SW480 (cell line): ENCODE measurements around the gene APC.
A peak's percentile ranks its signal among the peaks of the same experiment; 100 is the strongest.

Source experiments
- DNase-seq: peaks from one replicate; pipeline ENCODE4 v3.0.0-alpha.2; 2016; ENCODE audit warnings: low spot score

APC gene

GRCh38 chr5:112737463-112738190 is at the start of gene APC:
Gene APC (plus strand): TSS chr5:112737885. CDS start chr5:112754891, 17,006 bp downstream.
- DNase-seq: peak; percentile 91

DNA sequence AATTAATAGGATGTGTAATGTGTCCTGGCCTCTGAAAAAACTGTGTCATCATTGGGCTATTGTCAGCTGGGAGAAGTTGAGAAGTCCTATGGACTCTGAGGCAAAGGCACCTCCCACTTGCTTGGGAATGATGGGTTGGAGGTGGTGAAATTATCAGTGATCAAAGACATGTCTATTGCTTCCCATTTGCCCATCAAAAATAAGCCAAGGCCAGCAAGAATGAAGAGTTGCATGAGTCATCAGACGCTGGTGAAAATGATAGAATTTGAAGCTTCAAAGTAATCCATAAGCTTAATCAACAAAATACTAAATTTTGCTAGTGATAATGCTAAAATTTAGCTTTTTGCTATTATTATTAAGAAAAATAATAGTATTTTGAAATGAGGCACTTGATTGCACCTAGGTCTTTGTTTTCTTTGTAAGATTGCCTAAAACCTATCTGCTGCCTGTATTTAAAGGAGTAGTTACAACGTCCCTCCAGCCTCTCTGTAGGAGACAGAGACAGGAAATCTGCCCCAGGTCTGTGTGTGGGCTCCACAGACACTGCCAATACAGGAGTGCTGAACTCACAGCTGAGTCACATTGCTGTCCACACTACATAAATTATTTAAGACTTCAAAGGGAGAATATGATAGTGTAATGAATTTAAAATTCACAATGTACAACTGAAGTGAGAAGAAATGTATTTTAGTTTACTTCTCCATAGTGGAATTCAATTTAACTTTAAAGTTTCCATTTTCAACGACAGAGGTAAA is 48.4 kb upstream of the APC start:
- DNase-seq: peak; percentile 64

DNA sequence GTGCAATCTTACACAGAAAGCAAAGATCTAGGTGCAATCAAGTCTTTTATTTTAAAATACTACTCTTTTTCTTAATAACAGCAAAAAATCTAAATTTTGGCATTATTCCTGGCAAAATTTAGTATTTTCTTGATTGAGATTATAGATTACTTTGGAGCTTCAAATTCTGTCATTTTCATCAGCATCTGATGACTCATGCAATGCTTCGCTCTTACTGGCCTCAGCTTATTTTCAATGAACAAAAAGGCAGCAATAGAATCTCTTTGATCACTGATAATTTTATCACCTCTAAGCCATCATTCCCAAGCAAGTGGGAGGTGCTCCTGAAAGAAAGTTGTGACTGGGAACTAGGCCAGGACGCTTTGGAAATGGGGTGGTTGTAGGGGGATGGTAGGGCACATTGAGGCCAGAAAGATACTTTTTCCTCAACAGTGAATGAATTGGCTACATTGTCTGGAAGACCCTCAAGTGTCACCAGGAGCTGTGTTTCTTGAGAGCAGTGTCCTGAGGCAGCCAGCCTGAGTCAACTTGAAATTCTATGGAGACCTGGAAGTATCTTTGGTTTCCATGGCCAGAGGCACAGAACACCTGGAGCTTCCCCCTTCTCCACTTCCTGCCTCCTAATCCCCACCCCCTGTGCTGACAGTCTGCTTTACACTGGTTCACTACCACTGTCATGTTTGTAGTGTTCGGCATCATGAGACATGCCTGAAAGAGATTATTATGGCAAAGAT is 46.9 kb upstream of the APC start:
- DNase-seq: no peak

DNA sequence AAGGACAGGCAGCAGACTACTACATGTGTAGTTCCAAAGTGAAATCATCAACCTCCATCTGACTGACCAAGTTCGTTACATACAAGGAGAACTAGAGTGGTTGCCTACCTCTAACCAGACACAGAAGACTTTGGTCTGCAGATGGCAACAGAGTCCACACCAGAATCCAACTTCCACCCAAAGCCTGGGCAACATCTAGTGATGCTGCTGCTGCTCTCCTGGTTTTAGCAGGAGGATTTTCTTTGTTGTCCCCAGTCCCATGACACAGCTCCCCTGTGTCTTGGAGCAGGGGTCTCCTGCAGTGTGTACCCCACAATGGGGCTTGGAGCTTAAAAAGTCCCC is 46.4 kb upstream of the APC start:
- DNase-seq: no peak

- peak; percentile 58 for DNase-seq
These were observed 45.9 kb upstream of the APC start for GRCh38 chr5:112691758-112692157.

DNA sequence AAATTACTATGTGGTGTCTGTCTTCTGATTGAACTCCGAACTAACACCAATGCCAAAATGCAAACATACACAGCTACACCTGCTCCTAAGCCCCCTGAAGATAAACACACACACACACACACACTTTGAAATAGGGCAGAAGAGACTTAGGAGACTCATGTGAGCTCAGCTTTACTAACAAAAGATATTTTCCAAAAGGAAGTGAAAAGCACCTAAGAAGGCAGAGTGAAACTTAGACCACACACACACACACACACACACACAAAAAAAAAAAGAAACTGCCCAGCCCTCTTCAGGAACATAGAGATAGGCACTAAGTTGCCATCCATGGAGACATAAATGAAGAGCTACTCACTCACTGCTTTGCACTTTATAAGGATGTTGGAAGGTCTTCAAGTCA is 45.2 kb upstream of the APC start:
- no peak for DNase-seq

- DNase-seq: no peak
These were observed 44.4 kb upstream of the APC start for GRCh38 chr5:112693301-112693700.

- peak; percentile 62 for DNase-seq
These were observed 42.6 kb upstream of the APC start for GRCh38 chr5:112694853-112695709.

DNA sequence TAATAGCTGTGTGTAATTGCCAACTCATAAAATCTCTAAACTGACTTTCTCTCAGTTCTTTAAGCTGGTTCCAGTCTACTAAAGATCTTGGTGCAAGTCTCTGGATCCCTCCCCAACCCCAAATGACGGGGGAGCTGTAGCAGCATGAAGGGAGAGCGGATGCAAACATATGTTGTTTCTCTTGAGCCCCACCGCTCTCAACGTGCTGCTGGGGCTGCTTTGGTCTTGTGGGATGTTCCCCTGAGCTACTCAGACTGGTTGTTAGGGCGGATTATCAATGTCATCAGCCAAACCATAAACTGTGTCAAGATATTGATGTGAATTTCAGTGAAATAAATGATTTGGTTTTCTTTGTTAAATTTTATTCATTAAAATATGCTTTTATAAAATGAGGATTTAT is 40.9 kb upstream of the APC start:
- no peak for DNase-seq

GRCh38 chr5:112697322-112697721 is 40.4 kb upstream of the APC start:
- DNase-seq: no peak

GRCh38 chr5:112697833-112698232 is 39.9 kb upstream of the APC start:
- DNase-seq: no peak

- no peak for DNase-seq
These were observed 33.5 kb upstream of the APC start for GRCh38 chr5:112703866-112704820.

DNA sequence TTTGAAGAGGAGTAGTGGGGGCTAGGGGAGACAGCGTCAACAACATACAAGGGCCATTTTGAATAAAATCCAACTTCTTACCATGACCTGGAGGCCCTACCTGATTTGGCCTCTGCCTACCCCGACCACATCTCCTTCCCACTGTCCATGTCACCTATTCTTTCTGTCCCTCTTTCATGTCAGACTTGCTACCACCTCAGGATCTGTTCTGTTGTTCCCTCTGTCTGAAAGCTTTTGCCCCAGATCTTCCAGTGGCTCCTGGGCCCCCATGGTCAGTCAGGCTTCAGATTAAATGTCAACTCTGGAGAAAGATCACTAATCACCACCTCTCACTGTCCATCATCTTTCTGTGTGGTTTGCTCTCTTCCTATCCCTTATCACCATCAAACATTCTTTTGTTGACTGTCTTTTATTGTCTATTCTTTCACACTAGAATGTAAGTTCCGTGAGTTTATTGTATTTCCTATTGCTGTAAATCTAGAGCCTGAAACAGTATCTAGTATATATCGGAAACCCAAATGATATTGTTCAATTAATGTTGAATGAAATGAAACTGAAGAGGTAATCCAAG is 31.2 kb upstream of the APC start:
- DNase-seq: no peak

DNA sequence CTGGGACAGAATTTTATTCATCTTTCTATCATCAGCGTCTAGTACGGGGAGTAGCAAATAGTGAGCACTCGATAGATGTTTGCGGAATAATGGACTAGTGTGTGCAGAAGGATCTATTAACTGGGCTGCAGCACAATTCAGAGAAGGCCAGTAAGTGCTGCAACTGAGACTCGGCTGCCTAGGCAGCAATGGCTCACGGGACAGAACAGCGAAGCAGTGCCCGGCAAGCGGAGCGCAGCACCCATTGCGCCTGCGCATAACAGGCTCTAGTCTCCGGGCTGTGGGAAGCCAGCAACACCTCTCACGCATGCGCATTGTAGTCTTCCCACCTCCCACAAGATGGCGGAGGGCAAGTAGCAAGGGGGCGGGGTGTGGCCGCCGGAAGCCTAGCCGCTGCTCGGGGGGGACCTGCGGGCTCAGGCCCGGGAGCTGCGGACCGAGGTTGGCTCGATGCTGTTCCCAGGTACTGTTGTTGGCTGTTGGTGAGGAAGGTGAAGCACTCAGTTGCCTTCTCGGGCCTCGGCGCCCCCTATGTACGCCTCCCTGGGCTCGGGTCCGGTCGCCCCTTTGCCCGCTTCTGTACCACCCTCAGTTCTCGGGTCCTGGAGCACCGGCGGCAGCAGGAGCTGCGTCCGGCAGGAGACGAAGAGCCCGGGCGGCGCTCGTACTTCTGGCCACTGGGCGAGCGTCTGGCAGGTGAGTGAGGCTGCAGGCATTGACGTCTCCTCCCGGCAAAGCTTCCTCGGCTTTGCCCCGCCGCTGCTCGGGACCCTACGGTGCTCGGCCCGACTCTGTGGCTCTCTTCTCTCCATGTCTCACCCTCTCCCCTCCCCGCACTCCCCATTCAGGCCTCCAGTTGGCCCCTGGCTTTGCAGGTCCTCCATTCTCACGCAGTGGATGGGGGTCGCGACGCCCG is 30.2 kb upstream of the APC start:
- DNase-seq: peak; percentile 99

DNA sequence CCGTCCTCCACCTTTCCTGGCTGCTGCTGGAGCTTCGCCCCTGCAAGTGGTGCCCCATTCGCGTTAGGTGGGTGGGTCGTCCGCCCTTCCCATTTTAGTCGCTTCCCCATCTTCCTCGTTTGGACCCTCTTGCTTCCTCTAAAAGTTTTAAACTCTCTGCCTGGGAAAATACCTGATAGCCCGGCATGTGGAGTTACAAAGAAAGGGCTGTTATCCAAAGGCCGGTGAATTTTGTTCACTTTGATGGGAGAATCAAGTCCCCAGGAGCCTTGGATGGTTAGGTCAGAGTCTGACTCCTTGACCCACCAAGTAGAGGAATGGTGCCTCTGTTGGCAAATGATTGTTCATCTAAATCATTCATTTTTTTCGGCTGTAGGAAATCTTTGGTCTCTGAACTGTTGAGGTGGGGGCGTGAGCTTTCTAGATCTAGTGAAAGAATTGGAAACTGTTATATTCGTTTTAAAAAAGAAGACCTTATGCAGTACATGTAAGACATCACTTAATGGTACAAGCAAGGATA is 29.5 kb upstream of the APC start:
- DNase-seq: peak; percentile 19

DNA sequence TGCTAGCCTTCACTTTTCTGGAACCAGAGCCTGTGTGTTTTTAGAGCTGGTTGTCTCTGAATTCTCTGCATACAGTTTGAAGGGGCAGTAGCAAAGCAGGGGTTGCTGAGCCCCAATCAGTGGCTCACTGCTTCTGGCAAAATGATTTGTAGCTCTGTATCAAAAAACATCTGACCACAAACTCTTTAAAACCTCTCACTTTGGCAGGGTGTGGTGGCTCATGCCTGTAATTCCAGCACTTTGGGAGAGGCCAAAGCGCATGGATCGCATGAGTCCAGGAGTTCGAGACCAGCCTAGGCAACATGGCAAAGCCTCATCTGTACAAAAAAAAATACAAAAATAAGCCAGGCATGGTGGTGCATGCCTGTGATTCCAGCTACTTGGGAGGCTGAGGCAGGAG is 28.3 kb upstream of the APC start:
- peak; percentile 34 for DNase-seq

GRCh38 chr5:112710896-112711295 is 26.8 kb upstream of the APC start:
- DNase-seq: no peak

DNA sequence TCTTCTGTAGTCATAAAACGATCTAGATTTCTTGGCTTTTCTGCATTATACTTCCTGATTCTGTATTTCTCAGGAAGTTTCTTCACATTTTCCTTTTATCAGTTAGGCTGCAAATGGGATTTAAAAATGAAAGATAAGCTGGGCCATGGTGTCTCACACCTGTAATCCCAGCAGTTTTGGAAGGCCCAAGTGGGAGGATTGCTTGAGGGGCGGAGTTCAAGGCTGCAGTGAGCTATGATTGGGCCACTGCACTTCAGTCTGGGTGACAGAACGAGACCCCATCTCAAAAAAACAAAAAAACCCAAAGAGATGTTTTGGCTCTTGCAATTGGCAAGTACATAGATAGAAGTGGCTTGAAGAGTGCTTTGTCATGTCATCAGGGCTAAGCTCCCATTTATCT is 26.2 kb upstream of the APC start:
- no peak for DNase-seq

- no peak for DNase-seq
These were observed 24.5 kb upstream of the APC start for GRCh38 chr5:112713206-112713605.
